Limb (tissue), 2 donors: ENCODE measurements around the gene ASTN2.
"Not testable (repeated sequence)": the region's sequence is repeated elsewhere in the genome, so short reads cannot be mapped to it uniquely, and the experiment has no call there.

Source experiments
- DNase-seq, 2 donors: peaks; one replicate each; pipeline ENCODE4 v3.0.0-alpha.2; 2016; ENCODE audit errors: extremely low spot score in 2 of 2

ASTN2 gene

GRCh38 chr9:116465576-116466270, 949.1 kb downstream of the ASTN2 start:
- DNase-seq: no peak

GRCh38 chr9:116464987-116465571, 949.8 kb downstream of the ASTN2 start:
- no peak for DNase-seq

GRCh38 chr9:116464423-116464822, 950.4 kb downstream of the ASTN2 start:
- no peak for DNase-seq

- DNase-seq: no peak
Measured at GRCh38 chr9:116461632-116462031, 953.2 kb downstream of the ASTN2 start.

GRCh38 chr9:116460026-116460425, 954.8 kb downstream of the ASTN2 start:
- no peak for DNase-seq

- no peak for DNase-seq
Measured at GRCh38 chr9:116459576-116459975, 955.3 kb downstream of the ASTN2 start.

GRCh38 chr9:116456490-116457088, 958.3 kb downstream of the ASTN2 start:
- DNase-seq: no peak

- not testable (repeated sequence) for DNase-seq
Measured at GRCh38 chr9:116454539-116454938, 960.3 kb downstream of the ASTN2 start.

GRCh38 chr9:116453785-116454184, 961.1 kb downstream of the ASTN2 start:
- no peak for DNase-seq

- peak in 1 of 2 donors; percentile 27 for DNase-seq
Measured at GRCh38 chr9:116452634-116453033, 962.2 kb downstream of the ASTN2 start.

- DNase-seq: no peak
Measured at GRCh38 chr9:116452227-116452626, 962.6 kb downstream of the ASTN2 start.

GRCh38 chr9:116451500-116452115, 963.2 kb downstream of the ASTN2 start:
- DNase-seq: no peak

- peak in 1 of 2 donors; percentile 48 for DNase-seq
Measured at GRCh38 chr9:116450378-116451139, 964.3 kb downstream of the ASTN2 start.

- DNase-seq: no peak
Measured at GRCh38 chr9:116449949-116450348, 964.9 kb downstream of the ASTN2 start.

- no peak for DNase-seq
Measured at GRCh38 chr9:116448431-116448830, 966.4 kb downstream of the ASTN2 start.

GRCh38 chr9:116447934-116448333, 966.9 kb downstream of the ASTN2 start:
- peak; percentile 24 to 51 for DNase-seq

- no peak for DNase-seq
Measured at GRCh38 chr9:116442528-116442927, 972.3 kb downstream of the ASTN2 start.

GRCh38 chr9:116437411-116438370, 977.2 kb downstream of the ASTN2 start:
- DNase-seq: no peak

GRCh38 chr9:116436121-116436520, 978.7 kb downstream of the ASTN2 start:
- no peak for DNase-seq

- no peak for DNase-seq
Measured at GRCh38 chr9:116435706-116436105, 979.2 kb downstream of the ASTN2 start.

- no peak for DNase-seq
Measured at GRCh38 chr9:116434314-116434713, 980.5 kb downstream of the ASTN2 start.
